Mesothelial cell of epicardium (in vitro differentiated cells): Measurements from ENCODE around the gene TXNDC11. TPM values are rescaled to one million over a fixed set of nuclear protein-coding genes. Genes with fewer than 3 reads are reported as not detected.

Source experiments
- DNase-seq, 2 experiments: peaks; one replicate each; pipeline ENCODE4 v3.0.0; 2021; ENCODE audit warnings: low spot score in 2 of 2; ENCODE audit not compliant: unreplicated experiment in 2 of 2
- H3K27ac Mint-ChIP-seq: 2 replicates; pipeline ENCODE4 v1.8.0; 2021; ENCODE audit warnings: mixed read lengths
- H3K27me3 Mint-ChIP-seq: 2 replicates; pipeline ENCODE4 v1.8.0; 2021; ENCODE audit warnings: low read depth, mixed read lengths
- H3K36me3 Mint-ChIP-seq: 2 replicates; pipeline ENCODE4 v1.8.0; 2021; ENCODE audit warnings: mixed read lengths
- H3K4me1 Mint-ChIP-seq: 2 replicates; pipeline ENCODE4 v1.8.0; 2021; ENCODE audit warnings: mixed read lengths
- H3K4me3 Mint-ChIP-seq: 2 replicates; pipeline ENCODE4 v1.8.0; 2021; ENCODE audit warnings: mild to moderate bottlenecking, moderate library complexity, mixed read lengths
- H3K9me3 Mint-ChIP-seq: 2 replicates; pipeline ENCODE4 v1.8.0; 2021; ENCODE audit warnings: mixed read lengths
- CTCF ChIP-seq: fragments of 200-600 bp; sonication (generic); IDR thresholded peaks from one replicate; pipeline ENCODE4 v1.5.0; 2021; ENCODE audit warnings: antibody characterized with exemption; ENCODE audit not compliant: unreplicated experiment
- total RNA-seq: library from RNA; stranded (reverse); gene quantifications from 3 replicates; pipeline ENCODE4 v1.2.1, GENCODE V29; 2021

Gene TXNDC11
- total RNA-seq, 1 donor from 2014 or later = 27.5 TPM

- no peak for TF ChIP-seq CTCF
- Mint-ChIP-seq H3K27me3 (no peaks in the 10 kb centered on the region), H3K4me3 (no peak overlapping the region), H3K4me1 (no peaks in the 10 kb centered on the region), H3K27ac (no peak overlapping the region), H3K36me3 (peaks cover 34% of the 10 kb centered on the region), H3K9me3 (no peaks in the 10 kb centered on the region)
- DNase-seq = no peak
Measured at GRCh38 chr16:11698271-11698689, 44.4 kb downstream of the TXNDC11 start.

GRCh38 chr16:11697319-11697718, 45.3 kb downstream of the TXNDC11 start:
- Mint-ChIP-seq H3K27ac (no peak overlapping the region), H3K9me3 (no peaks in the 10 kb centered on the region), H3K4me1 (no peaks in the 10 kb centered on the region), H3K4me3 (no peak overlapping the region), H3K36me3 (peaks cover 33% of the 10 kb centered on the region), H3K27me3 (no peaks in the 10 kb centered on the region)
- no peak for DNase-seq
- TF ChIP-seq CTCF = no peak

- no peaks in the 10 kb centered on the region for H3K9me3 Mint-ChIP-seq
- no peaks in the 10 kb centered on the region for H3K27me3 Mint-ChIP-seq
- no peak for TF ChIP-seq CTCF
- H3K27ac Mint-ChIP-seq = no peak overlapping the region
- no peak overlapping the region for H3K4me3 Mint-ChIP-seq
- H3K36me3 Mint-ChIP-seq = peaks cover 37% of the 10 kb centered on the region
- no peak for DNase-seq
- no peaks in the 10 kb centered on the region for H3K4me1 Mint-ChIP-seq
Measured at GRCh38 chr16:11696266-11697012, 46.2 kb downstream of the TXNDC11 start.

GRCh38 chr16:11692651-11693050, 50.0 kb downstream of the TXNDC11 start:
- Mint-ChIP-seq H3K36me3 (peaks cover 37% of the 10 kb centered on the region), H3K27me3 (no peaks in the 10 kb centered on the region), H3K4me3 (no peak overlapping the region), H3K27ac (no peak overlapping the region), H3K9me3 (no peaks in the 10 kb centered on the region), H3K4me1 (peaks cover 2% of the 10 kb centered on the region)
- TF ChIP-seq CTCF = no peak
- no peak for DNase-seq

GRCh38 chr16:11692171-11692570, 50.5 kb downstream of the TXNDC11 start:
- no peak for DNase-seq
- no peak overlapping the region for H3K27ac Mint-ChIP-seq
- H3K27me3 Mint-ChIP-seq = no peaks in the 10 kb centered on the region
- no peaks in the 10 kb centered on the region for H3K9me3 Mint-ChIP-seq
- H3K4me1 Mint-ChIP-seq = peaks cover 2% of the 10 kb centered on the region
- H3K36me3 Mint-ChIP-seq = peaks cover 40% of the 10 kb centered on the region
- no peak overlapping the region for H3K4me3 Mint-ChIP-seq
- TF ChIP-seq CTCF = no peak
